GM19328 (cell line): ENCODE measurements around the gene ALOX5.
"Not testable (repeated sequence)": the region's sequence is repeated elsewhere in the genome, so short reads cannot be mapped to it uniquely, and the experiment has no call there.

Experiments
- ATAC-seq: cut with Tn5 transposase; IDR thresholded peaks from one replicate; pipeline ENCODE4 v1.9.1; 2021; ENCODE audit warnings: mild to moderate bottlenecking, moderate library complexity; ENCODE audit not compliant: unreplicated experiment

The ALOX5 gene

DNA sequence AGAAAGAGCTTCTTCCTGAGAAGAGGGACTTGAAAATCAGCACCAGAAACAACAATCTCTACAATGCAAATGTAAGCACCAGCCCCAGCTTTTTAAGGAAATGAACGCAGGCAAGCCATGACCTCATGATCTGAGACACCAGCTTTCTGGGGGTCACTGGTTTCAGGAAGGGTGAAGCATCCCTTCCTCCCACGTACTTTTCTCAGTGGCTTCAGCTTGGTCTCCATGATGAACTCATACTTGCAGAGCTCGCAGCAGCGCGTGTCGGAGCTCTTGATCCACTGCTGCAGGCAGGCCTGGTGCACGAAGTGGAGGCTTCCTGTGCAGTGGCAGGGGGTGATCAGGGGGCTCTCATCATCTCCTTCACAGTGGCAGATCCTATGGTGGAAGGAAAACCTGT is 87.0 kb downstream of the ALOX5 start:
- ATAC-seq = peak; percentile 66

DNA sequence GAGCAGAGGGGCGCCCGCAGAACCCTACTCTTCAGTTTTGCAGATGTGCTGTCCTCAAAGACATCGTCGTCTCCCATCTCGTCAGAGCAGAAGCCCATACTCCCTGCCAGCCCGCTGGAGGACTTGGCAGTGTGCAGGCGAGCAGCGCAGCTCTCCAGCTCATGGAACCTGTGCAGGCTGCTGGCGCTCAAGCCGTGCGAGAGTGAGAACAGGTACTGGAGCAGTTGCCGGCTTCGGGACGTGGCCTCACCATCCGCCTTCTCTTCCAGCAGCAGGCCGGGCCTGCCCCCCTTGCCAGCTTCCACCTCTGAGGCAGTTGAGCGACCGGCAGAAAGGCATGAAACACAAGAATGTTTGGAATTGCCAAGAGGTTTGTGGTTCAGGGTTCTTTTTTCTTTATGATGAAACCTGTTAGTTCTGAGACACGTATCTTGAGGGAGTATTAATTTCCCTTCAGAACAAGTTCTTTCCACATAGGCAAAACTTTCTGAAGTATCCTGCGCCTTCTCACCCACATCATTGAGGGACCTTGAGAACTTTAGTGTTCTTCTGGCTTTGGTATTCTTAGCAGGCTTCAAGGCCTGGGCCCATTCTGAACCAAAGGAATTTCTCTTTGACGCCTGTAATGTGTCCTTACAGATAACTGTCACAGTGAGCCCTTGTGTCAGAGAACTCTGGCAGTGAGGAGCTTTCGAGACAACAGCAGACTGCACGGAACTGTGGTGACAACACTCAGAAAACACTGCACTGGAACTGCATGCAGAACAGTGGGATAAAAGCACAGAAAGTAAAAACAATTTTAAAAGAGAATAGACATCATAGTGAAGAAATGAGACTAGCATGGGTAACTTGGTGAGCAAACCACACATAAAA is 89.5 kb downstream of the ALOX5 start:
- no peak for ATAC-seq

DNA sequence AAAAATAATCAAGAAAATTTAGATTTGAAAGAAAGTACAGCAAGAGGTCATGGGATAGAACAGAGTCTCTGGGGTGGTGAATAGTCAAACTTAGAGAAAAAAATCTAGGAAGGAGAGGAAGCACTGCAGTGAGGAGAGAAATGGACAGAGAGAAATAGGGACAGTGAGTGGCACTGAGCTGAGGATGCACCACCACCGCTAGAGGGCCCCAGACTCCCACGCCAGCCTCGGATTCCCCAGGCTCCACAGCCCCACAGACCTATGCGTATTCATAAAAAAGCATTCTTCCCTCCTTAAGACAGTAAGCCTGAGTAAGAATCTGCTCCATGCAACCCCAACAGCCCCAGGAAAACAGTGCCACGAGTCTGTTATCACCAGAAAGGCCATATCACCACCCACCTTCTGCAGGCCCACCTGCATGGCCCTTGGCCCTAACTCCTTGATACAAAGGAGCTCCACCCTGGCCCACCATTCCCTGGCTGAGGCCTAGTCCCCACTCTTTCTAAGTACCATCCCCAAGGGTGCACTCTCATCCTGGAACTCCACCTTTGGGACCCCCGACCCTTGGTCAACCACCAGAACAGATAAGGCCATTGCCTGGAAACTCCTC is 91.0 kb downstream of the ALOX5 start:
- peak; percentile 32 for ATAC-seq

DNA sequence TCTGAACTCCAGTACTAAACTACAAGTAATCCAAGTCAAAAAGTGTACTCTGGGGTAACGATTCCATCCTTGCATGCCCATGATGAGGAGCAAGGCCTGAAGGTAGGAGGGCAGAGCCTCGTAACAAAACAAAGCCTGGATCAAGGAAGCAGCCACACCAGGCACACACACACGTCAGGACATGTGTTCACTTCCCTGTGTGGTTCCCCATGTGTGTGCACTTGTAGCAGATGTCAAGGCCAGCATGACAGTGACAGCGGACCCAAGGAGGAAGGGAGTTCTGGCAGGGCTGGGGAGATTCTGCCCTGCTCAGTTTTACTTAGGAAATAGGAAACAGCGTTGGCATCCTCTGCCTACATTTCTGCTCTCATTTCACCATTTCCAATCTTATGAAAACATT is 92.8 kb downstream of the ALOX5 start:
- no peak for ATAC-seq

DNA sequence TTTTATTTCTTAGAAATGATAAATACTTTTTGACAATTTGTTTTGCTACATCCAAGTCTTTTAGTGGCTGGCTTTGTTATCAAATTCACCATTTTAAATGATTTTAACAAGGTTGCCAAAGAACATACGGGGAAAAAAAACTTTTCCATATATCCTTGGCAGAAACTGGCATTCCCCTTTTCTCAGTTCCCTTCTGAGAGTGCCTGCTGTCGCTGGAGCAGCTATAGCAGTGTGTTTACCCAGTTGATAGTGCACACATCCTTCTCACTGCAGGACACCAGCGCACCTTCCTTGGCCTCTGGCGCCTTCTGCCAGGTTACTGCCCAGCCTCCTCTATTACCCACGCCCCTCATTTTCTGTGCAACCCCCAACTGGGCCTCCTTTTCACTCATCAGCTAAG is 94.1 kb downstream of the ALOX5 start:
- no peak for ATAC-seq

GRCh38 chr10:45470098-45471012 is 96.3 kb downstream of the ALOX5 start:
- ATAC-seq = no peak

GRCh38 chr10:45471059-45471458 is 97.0 kb downstream of the ALOX5 start:
- no peak for ATAC-seq

DNA sequence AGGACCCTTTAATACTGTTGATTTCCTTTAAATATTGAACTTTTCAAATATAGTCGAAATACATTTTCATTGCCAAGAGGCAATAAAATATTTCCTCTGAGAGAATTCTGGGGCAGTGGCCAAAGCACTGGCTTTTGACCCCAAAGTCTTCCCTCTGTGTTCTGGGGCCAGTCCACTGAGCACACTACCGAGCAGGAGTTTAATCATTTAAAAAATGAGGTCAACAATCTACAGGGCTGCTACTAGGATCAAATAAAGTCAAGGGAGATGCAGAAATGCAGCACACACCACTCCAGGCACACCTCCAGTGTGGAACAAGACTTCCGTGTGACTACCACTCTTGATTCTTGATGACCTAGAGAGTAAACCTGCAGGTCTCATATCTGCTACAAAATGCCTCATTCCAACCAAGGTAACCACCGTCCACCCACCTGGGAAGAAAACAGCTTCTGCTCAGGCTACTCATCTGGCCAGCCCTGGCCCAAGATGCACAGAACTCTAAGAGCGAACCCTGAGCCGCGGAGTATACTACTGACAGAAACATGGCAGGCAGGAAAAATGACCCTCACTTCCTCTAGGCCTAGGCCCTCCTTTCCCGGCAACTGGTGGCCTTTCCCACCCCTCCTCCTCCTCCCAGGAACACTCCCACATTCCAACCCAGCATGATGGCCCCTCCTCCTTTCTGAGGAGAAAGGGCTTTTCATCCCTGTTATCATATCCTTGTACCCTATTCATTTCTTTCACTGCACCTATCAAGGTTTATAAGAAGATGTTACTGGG is 97.7 kb downstream of the ALOX5 start:
- ATAC-seq = no peak

DNA sequence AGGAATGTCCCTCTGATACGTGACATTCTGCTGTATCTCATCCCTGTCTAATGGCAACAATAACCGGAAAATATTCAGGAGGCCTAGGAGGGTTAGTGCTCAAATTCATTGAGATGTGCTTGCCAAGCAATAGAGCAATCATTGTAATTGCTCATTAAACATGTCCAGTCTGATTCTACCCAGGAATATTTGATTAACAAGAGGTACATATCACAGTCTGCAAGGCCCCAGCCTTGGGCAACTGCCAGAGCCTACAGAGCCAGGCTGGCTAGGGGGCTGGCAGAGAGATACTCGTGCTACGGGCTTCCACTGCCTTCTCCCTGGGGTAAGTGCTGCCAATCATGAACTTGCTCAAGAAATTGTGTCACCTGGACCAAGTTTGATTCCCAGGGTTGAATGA is 99.1 kb downstream of the ALOX5 start:
- no peak for ATAC-seq

- ATAC-seq = no peak
These were observed 102.5 kb downstream of the ALOX5 start for GRCh38 chr10:45476559-45476958.

DNA sequence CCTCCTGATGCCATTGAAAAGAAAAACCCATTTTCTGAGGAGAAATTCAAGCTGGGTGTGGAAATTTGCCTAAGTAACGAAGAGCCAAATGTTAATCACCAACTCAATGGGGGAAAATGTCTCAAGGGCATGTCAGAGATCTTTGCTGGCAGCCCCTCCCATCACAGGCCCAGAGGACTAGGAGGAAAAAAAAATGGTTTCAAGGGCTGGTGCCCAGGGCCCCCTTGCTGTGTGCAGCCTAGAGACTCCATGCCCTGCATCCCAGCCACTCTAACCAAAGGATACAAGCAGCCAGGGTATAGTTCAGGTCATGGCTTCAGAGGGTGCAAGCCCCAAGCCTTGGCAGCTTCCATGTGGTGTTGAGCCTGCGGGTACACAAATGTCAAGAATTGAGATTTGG is 106.3 kb downstream of the ALOX5 start:
- no peak for ATAC-seq

GRCh38 chr10:45481100-45481499 is 107.1 kb downstream of the ALOX5 start:
- not testable (repeated sequence) for ATAC-seq

GRCh38 chr10:45483002-45483401 is 109.0 kb downstream of the ALOX5 start:
- ATAC-seq = no peak

DNA sequence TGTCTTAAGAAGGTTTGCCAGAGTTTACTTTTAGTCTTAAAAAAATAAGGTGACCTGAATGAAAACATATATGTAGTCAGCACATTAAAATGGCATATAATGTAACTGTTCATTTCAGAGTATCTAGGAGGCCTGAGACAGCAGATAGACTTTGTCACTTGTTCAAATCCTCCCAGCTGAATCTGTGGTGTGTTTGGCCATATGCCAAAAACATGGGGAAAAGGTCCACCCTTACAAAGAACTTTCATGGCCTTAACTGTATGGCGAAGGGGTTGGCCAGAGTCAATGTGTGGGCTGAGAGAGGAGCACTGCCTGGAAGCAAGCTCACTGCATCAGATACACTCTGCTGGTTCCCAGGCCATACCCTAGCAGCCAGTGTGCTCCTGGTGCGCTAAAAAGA is 113.7 kb downstream of the ALOX5 start:
- no peak for ATAC-seq

GRCh38 chr10:45488365-45488764 is 114.3 kb downstream of the ALOX5 start:
- ATAC-seq = no peak

GRCh38 chr10:45490277-45490676 is 116.3 kb downstream of the ALOX5 start:
- ATAC-seq = no peak

DNA sequence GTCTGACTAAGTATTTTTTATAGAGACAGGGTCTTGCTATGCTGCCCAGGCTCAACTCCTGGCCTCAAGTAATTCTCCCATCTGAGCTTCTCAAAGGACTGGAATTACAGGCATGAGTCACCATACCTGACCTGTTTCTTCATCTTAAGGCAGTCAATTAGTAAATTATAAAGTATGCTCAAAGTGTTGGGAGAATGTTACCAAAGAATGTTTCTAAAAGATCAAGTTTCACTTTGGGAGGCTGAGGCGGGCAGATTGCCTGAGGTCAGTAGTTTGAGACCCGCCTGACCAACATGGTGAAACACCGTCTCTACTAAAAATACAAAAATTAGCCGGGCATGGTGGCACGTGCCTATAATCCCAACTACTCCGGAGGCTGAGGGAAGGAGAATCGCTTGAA is 117.0 kb downstream of the ALOX5 start:
- no peak for ATAC-seq
